ENCODE results near the gene CHD6. TPM values are rescaled to one million over a fixed set of nuclear protein-coding genes. Genes with fewer than 3 reads are reported as not detected.
A peak's percentile ranks its signal among the peaks of the same experiment; 100 is the strongest.

The CHD6 gene
- total and polyA plus RNA-seq, 2 of the 13 experiments (the other 11 are each of a cell fraction or from before 2014, with no cell fraction given) = 14.4 to 52.0 TPM

DNA sequence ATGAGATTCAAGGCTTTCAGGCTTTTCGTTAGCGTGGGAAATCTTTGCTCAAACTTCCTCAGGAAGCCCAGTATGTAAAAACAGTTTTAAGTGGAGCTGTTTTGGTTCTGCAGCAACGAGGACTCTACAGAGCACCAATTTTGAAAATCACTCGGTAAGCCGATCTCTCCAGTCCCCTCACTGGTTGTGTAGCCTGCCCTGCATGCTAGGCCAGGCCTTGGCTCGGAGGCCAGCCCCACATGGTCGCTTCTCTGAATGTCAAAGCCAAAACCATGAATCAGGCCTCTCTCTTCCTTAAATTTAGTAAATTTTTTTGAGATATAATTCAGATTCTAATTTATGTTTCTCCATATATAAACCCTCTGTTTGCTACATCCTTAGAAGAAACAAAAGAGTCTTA lies 108.0 kb downstream of the CHD6 start:
- Histone ChIP-seq H4K20me1 (ENCODE audit: insufficient read depth, low read length) (peaks cover 10% of the 10 kb centered on the region; the same call in 1 of the 2 replicates), H3K27me3 (ENCODE audit: control insufficient read depth in 1 of 2, insufficient read depth in 2 of 2, low read length in 2 of 2) (no peaks in the 10 kb centered on the region), H3K27ac (ENCODE audit: extremely low read length, insufficient read depth, low read length) (peak overlapping the region; percentile 15), H3K79me2 (ENCODE audit: insufficient read depth, low read length) (peaks cover 2% of the 10 kb centered on the region), H3K4me3 (replicated peaks in 1 of 3; ENCODE audit: insufficient read depth in 1 of 3, low read depth in 2 of 3, low read length in 3 of 3) (no peak overlapping the region), H3K4me1 (ENCODE audit: insufficient read depth, low read length) (peaks cover 61% of the 10 kb centered on the region), H3K9ac (ENCODE audit: insufficient read depth, low read depth, low read length) (no peak overlapping the region), H2AFZ (ENCODE audit: low read length) (no peak overlapping the region), H3K36me3 (replicated peaks in 1 of 2; ENCODE audit: control insufficient read depth in 1 of 2, insufficient read depth in 2 of 2, low read length in 2 of 2) (peaks cover 25 to 62% of the 10 kb centered on the region in 2 experiments), H3K9me3 (ENCODE audit: low read length) (no peaks in the 10 kb centered on the region), H3K4me2 (ENCODE audit: low read depth, low read length) (no peak overlapping the region)
- ATAC-seq (no peak), DNase-seq (ENCODE audit: low spot score) (no peak), FAIRE-seq (no peak)
- ChIA-PET POLR2A (interaction anchor here (1.0 kb wide), 1 partner anchor 13 kb away, joined by 4 read pairs; no protein-coding TSS in a partner anchor), CTCF (ENCODE audit: low intra/inter-chr PET ratio, low total read pairs) (no interaction called here)
- WGBS (ENCODE audit: low lambda C conversion rate) = 94% methylated on average over 7 of the region's 7 CpGs
- BruUV-seq (replicated peaks) = no TSS peak
- intact Hi-C loops (cut with micrococcal nuclease; ENCODE audit: unreplicated experiment) = no loop called here
- in situ Hi-C loops (cut with HindIII; ENCODE audit: extremely low pct_ligation_motif_present, low pct_unique_long_range_greater_than_20kb) = no loop called here
- TF ChIP-seq, protein P1, sequence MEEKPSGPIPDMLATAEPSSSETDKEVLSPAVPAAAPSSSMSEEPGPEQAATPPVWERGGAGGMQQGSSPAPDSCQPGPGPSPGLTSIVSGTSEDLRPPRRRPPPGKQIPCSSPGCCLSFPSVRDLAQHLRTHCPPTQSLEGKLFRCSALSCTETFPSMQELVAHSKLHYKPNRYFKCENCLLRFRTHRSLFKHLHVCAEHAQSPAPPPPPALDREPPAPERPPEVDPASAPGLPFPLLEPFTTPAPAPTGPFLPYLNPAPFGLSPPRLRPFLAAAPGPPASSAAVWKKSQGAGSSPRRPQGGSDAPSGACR (CRISPR knock-in tag; IDR thresholded peaks at IDR 0.05) = peak; percentile 41; the same call in 1 of the 2 replicates
- TF ChIP-seq NPAS2 (CRISPR knock-in tag; IDR thresholded peaks at IDR 0.05; ENCODE audit: borderline replicate concordance) (no peak), PITX1 (CRISPR knock-in tag; IDR thresholded peaks at IDR 0.05) (0 out of 2 replicates have a peak, but pooled peaks have one; percentile 17)

DNA sequence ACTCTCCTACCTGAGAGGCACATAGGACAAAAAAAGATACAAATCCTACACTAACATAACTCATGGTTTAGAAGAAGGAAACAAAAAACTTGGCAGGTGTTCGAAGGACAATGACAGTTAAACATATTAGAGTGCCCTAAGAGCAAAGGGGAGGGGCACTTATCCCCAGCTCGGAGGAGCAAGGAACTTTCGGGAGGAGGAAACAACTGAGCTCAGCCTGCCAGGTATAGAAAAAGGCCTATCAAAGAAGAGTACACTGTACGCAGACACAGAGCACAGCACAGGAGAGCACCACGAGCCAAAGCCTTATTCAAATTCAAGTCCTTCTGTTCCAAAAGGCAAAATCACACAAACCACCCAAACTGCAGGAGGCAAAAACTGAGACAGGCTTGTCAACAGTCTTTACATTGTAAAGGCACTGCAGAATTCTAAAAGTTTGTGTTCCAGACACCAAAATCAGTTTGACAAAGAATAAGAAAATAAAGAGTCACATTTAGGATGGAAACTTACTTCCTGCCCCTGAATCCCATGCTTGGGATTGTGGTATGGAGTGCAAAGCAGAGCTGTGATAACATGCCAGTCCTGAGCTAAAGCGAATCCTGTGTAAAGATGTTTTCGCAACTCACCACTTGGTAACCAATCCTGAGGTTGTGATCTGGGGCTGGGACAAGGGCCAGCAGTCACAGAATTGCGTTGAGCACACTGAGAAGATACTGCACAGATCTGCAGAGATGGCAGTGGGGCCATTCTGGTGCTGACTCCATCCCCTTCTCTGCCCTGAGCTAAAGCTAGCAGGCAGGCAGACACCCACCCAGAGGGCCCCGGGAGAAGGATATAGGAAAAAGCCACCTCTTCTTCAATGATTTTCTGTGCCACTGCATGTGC lies 108.6 kb downstream of the CHD6 start:
- Histone ChIP-seq H3K9me3 (ENCODE audit: low read length) (no peaks in the 10 kb centered on the region), H3K27ac (ENCODE audit: extremely low read length, insufficient read depth, low read length) (peak overlapping the region; percentile 15), H3K4me3 (replicated peaks in 1 of 3; ENCODE audit: insufficient read depth in 1 of 3, low read depth in 2 of 3, low read length in 3 of 3) (no peak overlapping the region), H2AFZ (ENCODE audit: low read length) (no peak overlapping the region), H3K4me2 (ENCODE audit: low read depth, low read length) (no peak overlapping the region), H4K20me1 (ENCODE audit: insufficient read depth, low read length) (peaks cover 10% of the 10 kb centered on the region; the same call in 1 of the 2 replicates), H3K4me1 (ENCODE audit: insufficient read depth, low read length) (peaks cover 61% of the 10 kb centered on the region), H3K27me3 (ENCODE audit: control insufficient read depth in 1 of 2, insufficient read depth in 2 of 2, low read length in 2 of 2) (no peaks in the 10 kb centered on the region), H3K79me2 (ENCODE audit: insufficient read depth, low read length) (peaks cover 2% of the 10 kb centered on the region), H3K9ac (ENCODE audit: insufficient read depth, low read depth, low read length) (no peak overlapping the region), H3K36me3 (replicated peaks in 1 of 2; ENCODE audit: control insufficient read depth in 1 of 2, insufficient read depth in 2 of 2, low read length in 2 of 2) (peaks cover 25 to 63% of the 10 kb centered on the region in 2 experiments)
- in situ Hi-C loops (cut with HindIII; ENCODE audit: extremely low pct_ligation_motif_present, low pct_unique_long_range_greater_than_20kb) = no loop called here
- FAIRE-seq (peak; percentile 69), ATAC-seq (peak; percentile 82), DNase-seq (ENCODE audit: low spot score) (peak; percentile 72)
- ChIA-PET CTCF (ENCODE audit: low intra/inter-chr PET ratio, low total read pairs) (no interaction called here), POLR2A (interaction anchor here (1.0 kb wide), 1 partner anchor 12 kb away, joined by 4 read pairs; no protein-coding TSS in a partner anchor)
- WGBS (ENCODE audit: low lambda C conversion rate) = 83% methylated on average over 9 of the region's 9 CpGs
- intact Hi-C loops (cut with micrococcal nuclease; ENCODE audit: unreplicated experiment) = loop anchor here (5.0 kb wide), 2 partner anchors 93 to 183 kb away; no protein-coding TSS in a partner anchor
- BruUV-seq (replicated peaks) = no TSS peak
- TF ChIP-seq SNRNP70 (IDR thresholded peaks at IDR 0.05; ENCODE audit: low read depth, low read length) = no peak
- TF ChIP-seq ZNF234 (CRISPR knock-in tag; conservative IDR thresholded peaks at IDR 0.05) = no peak
- no peak for TF ChIP-seq ZNF773 (CRISPR knock-in tag; IDR thresholded peaks at IDR 0.05; ENCODE audit: borderline replicate concordance)
- no peak for TF ChIP-seq ZNF543 (CRISPR knock-in tag; IDR thresholded peaks at IDR 0.05)
- TF ChIP-seq, protein P2, sequence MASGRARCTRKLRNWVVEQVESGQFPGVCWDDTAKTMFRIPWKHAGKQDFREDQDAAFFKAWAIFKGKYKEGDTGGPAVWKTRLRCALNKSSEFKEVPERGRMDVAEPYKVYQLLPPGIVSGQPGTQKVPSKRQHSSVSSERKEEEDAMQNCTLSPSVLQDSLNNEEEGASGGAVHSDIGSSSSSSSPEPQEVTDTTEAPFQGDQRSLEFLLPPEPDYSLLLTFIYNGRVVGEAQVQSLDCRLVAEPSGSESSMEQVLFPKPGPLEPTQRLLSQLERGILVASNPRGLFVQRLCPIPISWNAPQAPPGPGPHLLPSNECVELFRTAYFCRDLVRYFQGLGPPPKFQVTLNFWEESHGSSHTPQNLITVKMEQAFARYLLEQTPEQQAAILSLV (CRISPR knock-in tag; IDR thresholded peaks at IDR 0.05; ENCODE audit: borderline replicate concordance) = no peak
- TF ChIP-seq, protein P3, sequence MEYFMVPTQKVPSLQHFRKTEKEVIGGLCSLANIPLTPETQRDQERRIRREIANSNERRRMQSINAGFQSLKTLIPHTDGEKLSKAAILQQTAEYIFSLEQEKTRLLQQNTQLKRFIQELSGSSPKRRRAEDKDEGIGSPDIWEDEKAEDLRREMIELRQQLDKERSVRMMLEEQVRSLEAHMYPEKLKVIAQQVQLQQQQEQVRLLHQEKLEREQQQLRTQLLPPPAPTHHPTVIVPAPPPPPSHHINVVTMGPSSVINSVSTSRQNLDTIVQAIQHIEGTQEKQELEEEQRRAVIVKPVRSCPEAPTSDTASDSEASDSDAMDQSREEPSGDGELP (IDR thresholded peaks at IDR 0.05; ENCODE audit: borderline replicate concordance, low read depth) = no peak
- TF ChIP-seq, protein P4, sequence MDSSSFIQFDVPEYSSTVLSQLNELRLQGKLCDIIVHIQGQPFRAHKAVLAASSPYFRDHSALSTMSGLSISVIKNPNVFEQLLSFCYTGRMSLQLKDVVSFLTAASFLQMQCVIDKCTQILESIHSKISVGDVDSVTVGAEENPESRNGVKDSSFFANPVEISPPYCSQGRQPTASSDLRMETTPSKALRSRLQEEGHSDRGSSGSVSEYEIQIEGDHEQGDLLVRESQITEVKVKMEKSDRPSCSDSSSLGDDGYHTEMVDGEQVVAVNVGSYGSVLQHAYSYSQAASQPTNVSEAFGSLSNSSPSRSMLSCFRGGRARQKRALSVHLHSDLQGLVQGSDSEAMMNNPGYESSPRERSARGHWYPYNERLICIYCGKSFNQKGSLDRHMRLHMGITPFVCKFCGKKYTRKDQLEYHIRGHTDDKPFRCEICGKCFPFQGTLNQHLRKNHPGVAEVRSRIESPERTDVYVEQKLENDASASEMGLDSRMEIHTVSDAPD (CRISPR knock-in tag; IDR thresholded peaks at IDR 0.05) = no peak
- TF ChIP-seq ATRX (CRISPR knock-in tag; IDR thresholded peaks at IDR 0.05; ENCODE audit: borderline replicate concordance) = no peak

Data from HepG2 (cell line).